ENCODE data around the gene ZFP3.
"Not testable (repeated sequence)": the region's sequence is repeated elsewhere in the genome, so short reads cannot be mapped to it uniquely, and the experiment has no call there.

ZFP3 gene

GRCh38 chr17:5139458-5139732 lies 61.1 kb downstream of the ZFP3 start:
- no peak for DNase-seq

DNA sequence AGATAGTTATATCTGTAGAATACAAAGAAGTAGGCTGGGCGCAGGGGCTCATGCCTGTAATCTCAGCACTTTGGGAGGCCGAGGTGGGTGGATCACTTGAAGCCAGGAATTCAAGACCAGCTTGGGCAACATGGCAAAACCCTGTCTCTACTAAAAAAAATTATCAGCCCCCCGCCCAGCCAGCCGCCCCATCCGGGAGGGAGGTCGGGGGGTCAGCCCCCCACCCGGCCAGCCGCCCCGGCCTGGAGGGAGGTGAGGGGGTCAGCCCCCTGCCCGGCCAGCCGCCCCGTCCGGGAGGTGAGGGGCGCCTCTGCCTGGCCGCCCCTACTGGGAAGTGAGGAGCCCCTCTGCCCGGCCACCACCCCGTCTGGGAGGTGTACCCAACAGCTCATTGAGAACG lies 64.6 kb downstream of the ZFP3 start:
- not testable (repeated sequence) for DNase-seq
